Endodermal cell (in vitro differentiated cells): ENCODE measurements around the gene TCP1. TPM values are rescaled to one million over a fixed set of nuclear protein-coding genes. Genes with fewer than 3 reads are reported as not detected.
A peak's percentile ranks its signal among the peaks of the same experiment; 100 is the strongest.

ENCODE experiments used
- DNase-seq: peaks from one replicate; pipeline ENCODE4 v3.0.0-alpha.2; 2017
- H3K27ac ChIP-seq: 2 replicates; pipeline ENCODE4 v1.5.1; 2013; ENCODE audit warnings: mild to moderate bottlenecking, low read depth, low read length, moderate library complexity
- H3K27me3 ChIP-seq: 2 replicates; pipeline ENCODE4 v1.6.1; 2013; ENCODE audit warnings: mild to moderate bottlenecking, low read length, moderate library complexity; ENCODE audit not compliant: insufficient read depth, control insufficient read depth, poor library complexity, severe bottlenecking
- H3K36me3 ChIP-seq: 2 replicates; pipeline ENCODE4 v1.7.0; 2013; ENCODE audit warnings: mild to moderate bottlenecking, low read length, moderate library complexity; ENCODE audit not compliant: control insufficient read depth, insufficient read depth
- H3K4me1 ChIP-seq: one replicate; pipeline ENCODE4 v1.7.0; 2013; ENCODE audit warnings: low read length; ENCODE audit not compliant: control insufficient read depth, insufficient read depth
- H3K4me3 ChIP-seq: 2 replicates; pipeline ENCODE4 v1.5.1; 2013; ENCODE audit warnings: mild to moderate bottlenecking, low read length, moderate library complexity
- H3K9ac ChIP-seq: 2 replicates; pipeline ENCODE4 v1.6.1; 2013; ENCODE audit warnings: mild to moderate bottlenecking, low read length, moderate library complexity; ENCODE audit not compliant: poor library complexity, severe bottlenecking; ENCODE audit errors: extremely low read depth
- H3K9me3 ChIP-seq: 2 replicates; pipeline ENCODE4 v1.6.1; 2013; ENCODE audit warnings: mild to moderate bottlenecking, low read length, moderate library complexity; ENCODE audit not compliant: control insufficient read depth
- H3K27ac Mint-ChIP-seq: 2 replicates; pipeline ENCODE4 v1.8.0; 2020; ENCODE audit warnings: mixed read lengths
- H3K27me3 Mint-ChIP-seq: 2 replicates; pipeline ENCODE4 v1.8.0; 2021; ENCODE audit warnings: mild to moderate bottlenecking, mixed read lengths; ENCODE audit not compliant: insufficient read depth
- H3K36me3 Mint-ChIP-seq: 2 replicates; pipeline ENCODE4 v1.8.0; 2020; ENCODE audit warnings: low read depth, mixed read lengths
- H3K4me1 Mint-ChIP-seq: 2 replicates; pipeline ENCODE4 v1.8.0; 2020; ENCODE audit warnings: mixed read lengths
- H3K4me3 Mint-ChIP-seq: 2 replicates; pipeline ENCODE4 v1.8.0; 2020; ENCODE audit warnings: mild to moderate bottlenecking, moderate library complexity, mixed read lengths
- H3K9me3 Mint-ChIP-seq: 2 replicates; pipeline ENCODE4 v1.8.0; 2020; ENCODE audit warnings: mild to moderate bottlenecking, mixed read lengths
- CTCF ChIP-seq: fragments of 200-600 bp; sonication (generic); conservative IDR thresholded peaks from 2 replicates; pipeline ENCODE4 v1.5.0; 2021; ENCODE audit warnings: antibody characterized with exemption, mild to moderate bottlenecking
- WGBS, 2 experiments: methylation state at CpG; one replicate each; pipeline versions ENCODE4 v1.1.5 to v1.1.7; 2013; ENCODE audit warnings: missing lambda C conversion rate in 2 of 2, mixed read lengths in 1 of 2; ENCODE audit not compliant: insufficient coverage in 1 of 2, insufficient read length in 1 of 2; 5-methylcytosine and 5-hydroxymethylcytosine counted together
- total RNA-seq, 2 donors: library from RNA; stranded (reverse); fragmentation: NEBNext Ultra II Directional in 1 of 2; extraction: Animal tissue kit (Norgen Biotek cat#: 25700) in 1 of 2; gene quantifications; 2 replicates in 1 of 2; 3 replicates in 1 of 2; pipeline ENCODE4 v1.2.1, GENCODE V29; 2021

The TCP1 gene
- total RNA-seq, 2 donors from 2014 or later: 241 to 246 TPM

- no peak for DNase-seq
- Histone ChIP-seq H3K4me1 (peaks cover 10% of the 10 kb centered on the region), H3K36me3 (no peaks in the 10 kb centered on the region), H3K9ac (no peak overlapping the region), H3K4me3 (no peak overlapping the region), H3K27me3 (no peaks in the 10 kb centered on the region), H3K9me3 (no peaks in the 10 kb centered on the region), H3K27ac (no peak overlapping the region)
- H3K4me1 Mint-ChIP-seq: peaks cover 35% of the 10 kb centered on the region
- no peak overlapping the region for H3K27ac Mint-ChIP-seq
- WGBS, 2 experiments: 71 to 93% methylated on average over 1 to 4 of the region's 4 CpGs
- H3K4me3 Mint-ChIP-seq: no peak overlapping the region
- no peak for TF ChIP-seq CTCF
- H3K27me3 Mint-ChIP-seq: peaks cover 3% of the 10 kb centered on the region
- no peaks in the 10 kb centered on the region for H3K9me3 Mint-ChIP-seq
- H3K36me3 Mint-ChIP-seq: no peaks in the 10 kb centered on the region
These were observed 19.7 kb upstream of the TCP1 start for GRCh38 chr6:159809149-159809548.

GRCh38 chr6:159808647-159809046 is 19.2 kb upstream of the TCP1 start:
- H3K4me1 Mint-ChIP-seq: peaks cover 35% of the 10 kb centered on the region
- H3K27me3 Mint-ChIP-seq: peaks cover 4% of the 10 kb centered on the region
- TF ChIP-seq CTCF: no peak
- H3K4me3 Mint-ChIP-seq: no peak overlapping the region
- 89 to 93% methylated on average over 6 of the region's 6 CpGs for WGBS, 2 experiments
- H3K9me3 Mint-ChIP-seq: no peaks in the 10 kb centered on the region
- Histone ChIP-seq H3K27ac (no peak overlapping the region), H3K9ac (no peak overlapping the region), H3K4me1 (peaks cover 10% of the 10 kb centered on the region), H3K36me3 (no peaks in the 10 kb centered on the region), H3K9me3 (no peaks in the 10 kb centered on the region), H3K27me3 (peaks cover 2% of the 10 kb centered on the region), H3K4me3 (no peak overlapping the region)
- H3K27ac Mint-ChIP-seq: peak overlapping the region; percentile 42
- H3K36me3 Mint-ChIP-seq: no peaks in the 10 kb centered on the region
- no peak for DNase-seq

- Histone ChIP-seq H3K4me3 (no peak overlapping the region), H3K4me1 (peaks cover 10% of the 10 kb centered on the region), H3K36me3 (no peaks in the 10 kb centered on the region), H3K9ac (no peak overlapping the region), H3K9me3 (no peaks in the 10 kb centered on the region), H3K27me3 (peaks cover 6% of the 10 kb centered on the region), H3K27ac (no peak overlapping the region)
- 84 to 88% methylated on average over 4 of the region's 5 CpGs for WGBS, 2 experiments
- no peak for DNase-seq
- H3K36me3 Mint-ChIP-seq: no peaks in the 10 kb centered on the region
- no peaks in the 10 kb centered on the region for H3K9me3 Mint-ChIP-seq
- no peak for TF ChIP-seq CTCF
- H3K27ac Mint-ChIP-seq: peak overlapping the region; percentile 63
- H3K4me1 Mint-ChIP-seq: peaks cover 35% of the 10 kb centered on the region
- peaks cover 4% of the 10 kb centered on the region for H3K27me3 Mint-ChIP-seq
- H3K4me3 Mint-ChIP-seq: no peak overlapping the region
These were observed 17.9 kb upstream of the TCP1 start for GRCh38 chr6:159807150-159807858.
